GM13977 (cell line): ENCODE results near the gene KLF11.

ENCODE experiments used
- DNase-seq: peaks from one replicate; pipeline ENCODE4 v3.0.0; 2012; ENCODE audit warnings: low spot score
- CTCF ChIP-seq: IDR thresholded peaks from 2 replicates; pipeline ENCODE4 v1.5.1; 2012; ENCODE audit warnings: mild to moderate bottlenecking, control low read depth; ENCODE audit not compliant: insufficient read depth; ENCODE audit errors: extremely low read depth, missing control alignments
- in situ Hi-C: fragments of 300-500 bp; cut with MboI; formaldehyde crosslinking; loops from one replicate; pipeline ENCODE4 v1.12.0; 2022; ENCODE audit warnings: low sequenced_read_pairs, low pct_unique_long_range_greater_than_20kb, mixed read lengths, inconsistent platforms; ENCODE audit not compliant: unreplicated experiment

The KLF11 gene

GRCh38 chr2:10038123-10038522 is 5.2 kb upstream of the KLF11 start:
- no peak for TF ChIP-seq CTCF
- no peak for DNase-seq
- in situ Hi-C loops, result no loop called here

GRCh38 chr2:10038716-10039115 is 4.6 kb upstream of the KLF11 start:
- no peak for TF ChIP-seq CTCF
- DNase-seq, result no peak
- in situ Hi-C loops, result no loop called here

- DNase-seq, result no peak
- TF ChIP-seq CTCF, result no peak
- in situ Hi-C loops, result no loop called here
These were observed 3.5 kb upstream of the KLF11 start for GRCh38 chr2:10039658-10040410.

- TF ChIP-seq CTCF, result no peak
- in situ Hi-C loops, result no loop called here
- DNase-seq, result no peak
These were observed 1.6 kb upstream of the KLF11 start for GRCh38 chr2:10041711-10042110.

- TF ChIP-seq CTCF, result no peak
- DNase-seq, result peak; percentile 56
- in situ Hi-C loops, result no loop called here
These were observed 819 bp upstream of the KLF11 start for GRCh38 chr2:10042301-10043161.

GRCh38 chr2:10043906-10044601 is 704 bp downstream of the KLF11 start:
- peak; percentile 93 for DNase-seq
- no peak for TF ChIP-seq CTCF
- in situ Hi-C loops, result no loop called here
